ENCODE measurements around the gene RNGTT.
"Not testable (repeated sequence)": the region's sequence is repeated elsewhere in the genome, so short reads cannot be mapped to it uniquely, and the experiment has no call there.

The RNGTT gene

GRCh38 chr6:88869263-88870020 lies 94.0 kb downstream of the RNGTT start:
- no peak overlapping the region for H3K4me3 ChIP-seq (ENCODE audit: low read depth, low read length)

GRCh38 chr6:88867841-88868731 lies 95.3 kb downstream of the RNGTT start:
- H3K4me3 ChIP-seq (ENCODE audit: low read depth, low read length), result no peak overlapping the region

- no peak overlapping the region for H3K4me3 ChIP-seq (ENCODE audit: low read depth, low read length)
Observed at GRCh38 chr6:88866856-88867255, 96.6 kb downstream of the RNGTT start.

- H3K4me3 ChIP-seq (ENCODE audit: low read depth, low read length), result no peak overlapping the region
Observed at GRCh38 chr6:88865275-88865674, 98.1 kb downstream of the RNGTT start.

GRCh38 chr6:88864359-88865054 lies 98.9 kb downstream of the RNGTT start:
- no peak overlapping the region for H3K4me3 ChIP-seq (ENCODE audit: low read depth, low read length)

GRCh38 chr6:88860310-88860709 lies 103.1 kb downstream of the RNGTT start:
- H3K4me3 ChIP-seq (ENCODE audit: low read depth, low read length), result no peak overlapping the region

- no peak overlapping the region for H3K4me3 ChIP-seq (ENCODE audit: low read depth, low read length)
Observed at GRCh38 chr6:88858455-88858854, 105.0 kb downstream of the RNGTT start.

- no peak overlapping the region for H3K4me3 ChIP-seq (ENCODE audit: low read depth, low read length)
Observed at GRCh38 chr6:88856566-88856965, 106.9 kb downstream of the RNGTT start.

GRCh38 chr6:88855541-88856147 lies 107.8 kb downstream of the RNGTT start:
- H3K4me3 ChIP-seq (ENCODE audit: low read depth, low read length), result no peak overlapping the region

GRCh38 chr6:88852775-88853174 lies 110.6 kb downstream of the RNGTT start:
- no peak overlapping the region for H3K4me3 ChIP-seq (ENCODE audit: low read depth, low read length)

GRCh38 chr6:88852000-88852399 lies 111.4 kb downstream of the RNGTT start:
- H3K4me3 ChIP-seq (ENCODE audit: low read depth, low read length), result no peak overlapping the region

GRCh38 chr6:88848870-88849269 lies 114.5 kb downstream of the RNGTT start:
- no peak overlapping the region for H3K4me3 ChIP-seq (ENCODE audit: low read depth, low read length)

GRCh38 chr6:88843040-88843439 lies 120.4 kb downstream of the RNGTT start:
- no peak overlapping the region for H3K4me3 ChIP-seq (ENCODE audit: low read depth, low read length)

- no peak overlapping the region for H3K4me3 ChIP-seq (ENCODE audit: low read depth, low read length)
Observed at GRCh38 chr6:88842320-88842719, 121.1 kb downstream of the RNGTT start.

- H3K4me3 ChIP-seq (ENCODE audit: low read depth, low read length), result no peak overlapping the region
Observed at GRCh38 chr6:88840796-88841539, 122.5 kb downstream of the RNGTT start.

- no peak overlapping the region for H3K4me3 ChIP-seq (ENCODE audit: low read depth, low read length)
Observed at GRCh38 chr6:88840289-88840688, 123.1 kb downstream of the RNGTT start.

- no peak overlapping the region for H3K4me3 ChIP-seq (ENCODE audit: low read depth, low read length)
Observed at GRCh38 chr6:88839280-88839679, 124.1 kb downstream of the RNGTT start.

GRCh38 chr6:88835210-88835609 lies 128.2 kb downstream of the RNGTT start:
- H3K4me3 ChIP-seq (ENCODE audit: low read depth, low read length), result no peak overlapping the region

GRCh38 chr6:88833071-88833470 lies 130.3 kb downstream of the RNGTT start:
- H3K4me3 ChIP-seq (ENCODE audit: low read depth, low read length), result not testable (repeated sequence)

GRCh38 chr6:88827599-88827998 lies 135.8 kb downstream of the RNGTT start:
- not testable (repeated sequence) for H3K4me3 ChIP-seq (ENCODE audit: low read depth, low read length)

Data from iPS-11a (cell line).